Erythroblast (primary cell): ENCODE data around the gene MDH1.
"Not testable (repeated sequence)": the region's sequence is repeated elsewhere in the genome, so short reads cannot be mapped to it uniquely, and the experiment has no call there.

Experiments used
- GATA1 ChIP-seq: IDR thresholded peaks from 2 replicates; pipeline ENCODE4 v1.6.1; 2011; ENCODE audit warnings: low read depth, mild to moderate bottlenecking, control low read depth, low read length, moderate library complexity
- POLR2A ChIP-seq: IDR thresholded peaks from 2 replicates; pipeline ENCODE4 v1.6.1; 2011; ENCODE audit warnings: mild to moderate bottlenecking, low read length

DNA sequence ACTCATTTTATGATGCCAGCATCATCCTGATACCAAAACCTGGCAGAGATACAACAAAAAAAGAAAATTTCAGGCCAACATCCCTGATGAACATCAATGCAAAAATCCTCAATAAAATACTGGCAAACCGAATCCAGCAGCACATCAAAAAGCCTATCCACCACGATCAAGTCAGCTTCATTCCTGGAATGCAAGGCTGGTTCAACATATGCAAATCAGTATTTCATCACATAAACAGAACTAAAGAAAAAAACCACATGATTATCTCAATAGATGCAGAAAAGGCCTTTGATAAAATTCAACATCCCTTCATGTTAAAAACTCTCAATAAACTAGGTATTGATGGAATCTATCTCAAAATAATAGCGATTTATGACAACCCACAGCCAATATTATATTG, 29.8 kb upstream of the MDH1 start:
- TF ChIP-seq POLR2A, GATA1: not testable (repeated sequence)
